HepG2 (cell line): ENCODE measurements around the gene ZBED3. TPM values are rescaled to one million over a fixed set of nuclear protein-coding genes. Genes with fewer than 3 reads are reported as not detected.

ENCODE experiments used
- CEBPB ChIP-seq: IDR thresholded peaks from 2 replicates; pipeline ENCODE4 v1.6.1; 2011; ENCODE audit warnings: low read depth, low read length, improper control_type of control experiment, borderline replicate concordance
- E2F1 ChIP-seq: sonication (generic); formaldehyde crosslinking; IDR thresholded peaks from 2 replicates; pipeline ENCODE4 v1.5.0; 2020; ENCODE audit warnings: missing genetic modification reagents
- HNRNPLL ChIP-seq: fragments of 200-400 bp; formaldehyde crosslinking; IDR thresholded peaks from 2 replicates; pipeline ENCODE4 v1.6.1; 2017; ENCODE audit warnings: mild to moderate bottlenecking, low read depth, low read length; ENCODE audit not compliant: poor library complexity, severe bottlenecking
- HNRNPUL1 ChIP-seq: fragments of 200-400 bp; formaldehyde crosslinking; IDR thresholded peaks from 2 replicates; pipeline ENCODE4 v1.6.1; 2017; ENCODE audit warnings: low read depth, mild to moderate bottlenecking, low read length, moderate library complexity
- JDP2 ChIP-seq: sonication (generic); formaldehyde crosslinking; IDR thresholded peaks from 2 replicates; pipeline ENCODE4 v1.8.1; 2022; ENCODE audit warnings: missing genetic modification reagents, borderline replicate concordance
- PHF5A ChIP-seq: IDR thresholded peaks from one replicate; pipeline ENCODE4 v1.6.1; 2018; ENCODE audit warnings: low read depth, missing genetic modification reagents; ENCODE audit not compliant: unreplicated experiment
- POGK ChIP-seq: sonication (generic); formaldehyde crosslinking; conservative IDR thresholded peaks from 2 replicates; pipeline ENCODE4 v1.8.0; 2022; ENCODE audit warnings: mild to moderate bottlenecking, moderate library complexity, missing genetic modification reagents
- SMAD3 ChIP-seq: sonication (generic); formaldehyde crosslinking; IDR thresholded peaks from 2 replicates; pipeline ENCODE4 v1.4.0; 2020; ENCODE audit warnings: missing genetic modification reagents
- SOX13 ChIP-seq, 3 experiments: fragments of 450-650 bp in 1 of 3; sonication (generic) in 1 of 3; formaldehyde crosslinking in 1 of 3; IDR thresholded peaks in 2 of 3; conservative IDR thresholded peaks in 1 of 3; 2 replicates each; pipeline versions ENCODE4 v1.5.0 to v1.6.1; 2016 to 2020; ENCODE audit warnings: antibody characterized with exemption in 1 of 3, mild to moderate bottlenecking in 1 of 3, missing compliant biosample characterization in 1 of 3, missing genetic modification reagents in 1 of 3, moderate library complexity in 1 of 3
- STAG1 ChIP-seq: sonication (generic); formaldehyde crosslinking; IDR thresholded peaks from 2 replicates; pipeline ENCODE4 v1.4.0; 2020; ENCODE audit warnings: missing genetic modification reagents
- TSC22D2 ChIP-seq: sonication (generic); formaldehyde crosslinking; IDR thresholded peaks from 2 replicates; pipeline ENCODE4 v1.5.1; 2020; ENCODE audit warnings: missing genetic modification reagents, mild to moderate bottlenecking, borderline replicate concordance
- ZNF136 ChIP-seq: sonication (generic); formaldehyde crosslinking; IDR thresholded peaks from 2 replicates; pipeline ENCODE4 v1.8.1; 2022; ENCODE audit warnings: low read depth, mild to moderate bottlenecking, moderate library complexity, missing genetic modification reagents
- ZNF737 ChIP-seq: sonication (generic); formaldehyde crosslinking; IDR thresholded peaks from 2 replicates; pipeline ENCODE4 v1.5.0; 2020; ENCODE audit warnings: missing genetic modification reagents, mild to moderate bottlenecking, borderline replicate concordance
- ZNF749 ChIP-seq: sonication (generic); formaldehyde crosslinking; IDR thresholded peaks from 2 replicates; pipeline ENCODE4 v1.8.0; 2022; ENCODE audit warnings: mild to moderate bottlenecking, missing genetic modification reagents, moderate library complexity, borderline replicate concordance
- ZNF788 ChIP-seq: sonication (generic); formaldehyde crosslinking; IDR thresholded peaks from 2 replicates; pipeline ENCODE4 v1.5.0; 2020; ENCODE audit warnings: mild to moderate bottlenecking, missing genetic modification reagents, borderline replicate concordance
- polyA plus RNA-seq, 8 experiments: library from polyadenylated mRNA; depleted of rRNA in 3 of 8; stranded (reverse) in 7 of 8; unstranded in 1 of 8; fragments of >200 nt; fragmentation: Illumina TruSeq in 4 of 8; extraction: Trizol in 4 of 8; gene quantifications; 2 replicates each; pipeline versions ENCODE4 v1.2.1 to v1.2.3, GENCODE V29; 2011 to 2016; ENCODE audit warnings: low read depth in 4 of 8, missing spikeins in 1 of 8, mixed read lengths in 1 of 8; ENCODE audit not compliant: insufficient read depth in 1 of 8
- total RNA-seq, 5 experiments: library from RNA; depleted of rRNA; stranded (reverse); fragments of >200 nt; fragmentation: Illumina TruSeq; extraction: Trizol; gene quantifications; 2 replicates each; pipeline ENCODE4 v1.2.3, GENCODE V29; 2016; ENCODE audit warnings: low read depth in 1 of 5
- TF ChIP-seq, protein P1 (sequence below): sonication (generic); formaldehyde crosslinking; IDR thresholded peaks from 2 replicates; pipeline ENCODE4 v1.5.0; 2020; ENCODE audit warnings: mild to moderate bottlenecking, missing genetic modification reagents, borderline replicate concordance

The ZBED3 gene
- total and polyA plus RNA-seq, 2 of the 13 experiments (the other 11 are each of a cell fraction or from before 2014, with no cell fraction given) = 2.3 to 8.1 TPM

DNA sequence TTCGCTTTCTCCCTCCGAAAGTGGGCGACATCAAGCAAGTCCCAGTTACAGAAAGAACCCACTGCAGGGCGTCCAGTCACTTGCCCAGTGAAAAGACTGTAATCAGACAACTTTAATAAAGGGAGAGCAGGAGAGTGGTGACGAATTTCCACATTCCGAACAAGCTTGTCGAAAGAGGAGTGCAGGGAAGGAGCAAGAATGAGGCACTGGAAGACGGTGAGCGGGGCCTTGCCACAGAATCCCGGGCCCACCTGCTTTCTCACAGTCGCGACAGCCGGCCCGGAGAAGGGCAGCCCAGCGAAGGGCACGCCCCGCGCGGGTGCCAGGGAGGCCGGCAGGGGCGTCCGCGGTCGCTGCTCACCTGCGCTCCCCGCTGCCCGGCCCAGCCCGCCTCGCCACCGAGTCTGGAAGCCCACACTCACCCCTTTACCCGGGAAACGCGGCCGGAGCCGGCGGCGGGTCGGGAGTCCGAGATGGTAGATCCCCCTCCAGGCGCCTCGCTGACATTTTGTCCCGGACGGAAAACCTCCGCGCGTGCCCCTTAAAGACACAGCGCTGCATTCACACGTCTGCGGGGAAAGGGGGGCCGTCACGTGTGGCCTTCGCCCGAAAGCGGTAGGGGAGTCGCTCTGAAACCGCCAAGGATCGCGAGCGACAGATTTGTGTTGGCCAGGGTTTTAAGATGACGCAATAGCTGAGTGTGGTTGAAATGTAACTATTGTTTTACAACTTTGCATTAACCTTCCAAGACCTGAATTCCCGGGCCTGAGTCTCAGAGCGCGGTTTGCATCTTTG, at the start of gene ZBED3 (continued):
- TF ChIP-seq, protein P1, sequence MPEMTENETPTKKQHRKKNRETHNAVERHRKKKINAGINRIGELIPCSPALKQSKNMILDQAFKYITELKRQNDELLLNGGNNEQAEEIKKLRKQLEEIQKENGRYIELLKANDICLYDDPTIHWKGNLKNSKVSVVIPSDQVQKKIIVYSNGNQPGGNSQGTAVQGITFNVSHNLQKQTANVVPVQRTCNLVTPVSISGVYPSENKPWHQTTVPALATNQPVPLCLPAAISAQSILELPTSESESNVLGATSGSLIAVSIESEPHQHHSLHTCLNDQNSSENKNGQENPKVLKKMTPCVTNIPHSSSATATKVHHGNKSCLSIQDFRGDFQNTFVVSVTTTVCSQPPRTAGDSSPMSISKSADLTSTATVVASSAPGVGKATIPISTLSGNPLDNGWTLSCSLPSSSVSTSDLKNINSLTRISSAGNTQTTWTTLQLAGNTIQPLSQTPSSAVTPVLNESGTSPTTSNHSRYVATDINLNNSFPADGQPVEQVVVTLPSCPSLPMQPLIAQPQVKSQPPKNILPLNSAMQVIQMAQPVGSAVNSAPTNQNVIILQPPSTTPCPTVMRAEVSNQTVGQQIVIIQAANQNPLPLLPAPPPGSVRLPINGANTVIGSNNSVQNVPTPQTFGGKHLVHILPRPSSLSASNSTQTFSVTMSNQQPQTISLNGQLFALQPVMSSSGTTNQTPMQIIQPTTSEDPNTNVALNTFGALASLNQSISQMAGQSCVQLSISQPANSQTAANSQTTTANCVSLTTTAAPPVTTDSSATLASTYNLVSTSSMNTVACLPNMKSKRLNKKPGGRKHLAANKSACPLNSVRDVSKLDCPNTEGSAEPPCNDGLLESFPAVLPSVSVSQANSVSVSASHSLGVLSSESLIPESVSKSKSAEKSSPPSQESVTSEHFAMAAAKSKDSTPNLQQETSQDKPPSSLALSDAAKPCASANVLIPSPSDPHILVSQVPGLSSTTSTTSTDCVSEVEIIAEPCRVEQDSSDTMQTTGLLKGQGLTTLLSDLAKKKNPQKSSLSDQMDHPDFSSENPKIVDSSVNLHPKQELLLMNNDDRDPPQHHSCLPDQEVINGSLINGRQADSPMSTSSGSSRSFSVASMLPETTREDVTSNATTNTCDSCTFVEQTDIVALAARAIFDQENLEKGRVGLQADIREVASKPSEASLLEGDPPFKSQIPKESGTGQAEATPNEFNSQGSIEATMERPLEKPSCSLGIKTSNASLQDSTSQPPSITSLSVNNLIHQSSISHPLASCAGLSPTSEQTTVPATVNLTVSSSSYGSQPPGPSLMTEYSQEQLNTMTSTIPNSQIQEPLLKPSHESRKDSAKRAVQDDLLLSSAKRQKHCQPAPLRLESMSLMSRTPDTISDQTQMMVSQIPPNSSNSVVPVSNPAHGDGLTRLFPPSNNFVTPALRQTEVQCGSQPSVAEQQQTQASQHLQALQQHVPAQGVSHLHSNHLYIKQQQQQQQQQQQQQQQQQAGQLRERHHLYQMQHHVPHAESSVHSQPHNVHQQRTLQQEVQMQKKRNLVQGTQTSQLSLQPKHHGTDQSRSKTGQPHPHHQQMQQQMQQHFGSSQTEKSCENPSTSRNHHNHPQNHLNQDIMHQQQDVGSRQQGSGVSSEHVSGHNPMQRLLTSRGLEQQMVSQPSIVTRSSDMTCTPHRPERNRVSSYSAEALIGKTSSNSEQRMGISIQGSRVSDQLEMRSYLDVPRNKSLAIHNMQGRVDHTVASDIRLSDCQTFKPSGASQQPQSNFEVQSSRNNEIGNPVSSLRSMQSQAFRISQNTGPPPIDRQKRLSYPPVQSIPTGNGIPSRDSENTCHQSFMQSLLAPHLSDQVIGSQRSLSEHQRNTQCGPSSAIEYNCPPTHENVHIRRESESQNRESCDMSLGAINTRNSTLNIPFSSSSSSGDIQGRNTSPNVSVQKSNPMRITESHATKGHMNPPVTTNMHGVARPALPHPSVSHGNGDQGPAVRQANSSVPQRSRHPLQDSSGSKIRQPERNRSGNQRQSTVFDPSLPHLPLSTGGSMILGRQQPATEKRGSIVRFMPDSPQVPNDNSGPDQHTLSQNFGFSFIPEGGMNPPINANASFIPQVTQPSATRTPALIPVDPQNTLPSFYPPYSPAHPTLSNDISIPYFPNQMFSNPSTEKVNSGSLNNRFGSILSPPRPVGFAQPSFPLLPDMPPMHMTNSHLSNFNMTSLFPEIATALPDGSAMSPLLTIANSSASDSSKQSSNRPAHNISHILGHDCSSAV (CRISPR knock-in tag) = no peak
- no peak for TF ChIP-seq PHF5A (CRISPR knock-in tag)
- no peak for TF ChIP-seq SOX13 (IDR thresholded peaks at IDR 0.05)
- TF ChIP-seq SOX13 (CRISPR knock-in tag; conservative IDR thresholded peaks at IDR 0.05 in 1 of 2, IDR thresholded peaks at IDR 0.05 in 1 of 2) = peak in 1 of 2 experiments; percentile 33; a peak in 1 of 4 replicates
- peak; percentile 40 for TF ChIP-seq HNRNPLL
- no peak for TF ChIP-seq ZNF136 (CRISPR knock-in tag)
- TF ChIP-seq ZNF749 (CRISPR knock-in tag) = peak; percentile 70; the same call in 1 of the 2 replicates
- TF ChIP-seq E2F1 (CRISPR knock-in tag) = peak; percentile 68; the same call in 1 of the 2 replicates
- no peak for TF ChIP-seq HNRNPUL1
- no peak for TF ChIP-seq JDP2 (CRISPR knock-in tag)
- TF ChIP-seq POGK = peak; percentile 52
- 0 out of 2 replicates have a peak, but pooled peaks have one; percentile 4 for TF ChIP-seq TSC22D2 (CRISPR knock-in tag)
- TF ChIP-seq SMAD3 (CRISPR knock-in tag) = no peak
- TF ChIP-seq ZNF737 (CRISPR knock-in tag) = no peak
- peak; percentile 97 for TF ChIP-seq CEBPB
- TF ChIP-seq STAG1 (CRISPR knock-in tag) = no peak
- TF ChIP-seq ZNF788 = no peak; the same call in none of the 2 replicates
